Activated naive CD4-positive, alpha-beta T cell treated with anti-CD3 and anti-CD28 coated beads, Interleukin-2, amount 10 ng/mL, durations not matched to agents 7 days and 5 days (primary cell): Measurements from ENCODE around the gene HSPA1A.
"Not testable (repeated sequence)": the region's sequence is repeated elsewhere in the genome, so short reads cannot be mapped to it uniquely, and the experiment has no call there.

Experiments
- CTCF ChIA-PET: fragments of 350-600 bp; sonication (Branson Sonifier 250); formaldehyde crosslinking; loops from one replicate; lab custom pipeline; 2021; ENCODE audit warnings: antibody characterized with exemption; lab: Charles Lee
- DNase-seq: peaks from one replicate; pipeline ENCODE4 v3.0.0-alpha.2; 2020
- H3K27ac Mint-ChIP-seq: one replicate; pipeline ENCODE4 v1.8.0; 2021; ENCODE audit warnings: mild to moderate bottlenecking, moderate library complexity, mixed read lengths
- H3K27me3 Mint-ChIP-seq: one replicate; pipeline ENCODE4 v1.8.0; 2021; ENCODE audit warnings: mild to moderate bottlenecking, mixed read lengths
- H3K36me3 Mint-ChIP-seq: one replicate; pipeline ENCODE4 v1.8.0; 2021; ENCODE audit warnings: mixed read lengths
- H3K4me1 Mint-ChIP-seq: one replicate; pipeline ENCODE4 v1.8.0; 2021; ENCODE audit warnings: mixed read lengths
- H3K4me3 Mint-ChIP-seq: one replicate; pipeline ENCODE4 v1.8.0; 2021; ENCODE audit warnings: mild to moderate bottlenecking, moderate library complexity, mixed read lengths
- H3K9me3 Mint-ChIP-seq: one replicate; pipeline ENCODE4 v1.8.0; 2021; ENCODE audit warnings: mixed read lengths

The HSPA1A gene

GRCh38 chr6:31792090-31792374, 23.3 kb upstream of the HSPA1A start:
- H3K4me3 Mint-ChIP-seq = no peak overlapping the region
- H3K4me1 Mint-ChIP-seq = peaks cover 37% of the 10 kb centered on the region

DNA sequence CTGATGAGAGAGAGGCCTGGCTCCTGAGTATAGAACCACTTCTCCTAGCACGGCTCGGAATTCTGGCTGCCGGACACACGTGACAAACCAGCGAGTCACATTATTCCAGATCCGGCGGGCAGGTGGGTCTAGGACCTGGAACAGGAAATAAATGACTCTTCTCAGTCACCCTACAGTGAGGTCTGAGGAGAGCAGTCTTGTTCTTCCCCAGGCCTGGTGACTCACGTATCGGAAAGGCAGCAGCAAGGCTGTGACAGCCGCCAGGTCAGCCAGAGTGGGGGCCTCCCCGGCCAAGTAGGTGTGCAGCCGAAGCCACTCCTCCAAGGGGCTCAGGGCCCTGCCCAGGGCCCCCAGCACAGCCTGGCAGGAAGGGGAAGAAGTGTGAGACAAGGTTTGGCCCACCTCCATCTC, 22.6 kb upstream of the HSPA1A start:
- peaks cover 30% of the 10 kb centered on the region for H3K36me3 Mint-ChIP-seq
- peaks cover 44% of the 10 kb centered on the region for H3K4me1 Mint-ChIP-seq
- no peak for DNase-seq
- no peak overlapping the region for H3K4me3 Mint-ChIP-seq
- no peaks in the 10 kb centered on the region for H3K27me3 Mint-ChIP-seq
- CTCF ChIA-PET = interaction anchor here (0.7 to 2.0 kb wide), 3 partner anchors 10 to 46 kb away, joined by 3 to 11 read pairs (median 4); partner anchors contain the start of gene VWA7
- H3K27ac Mint-ChIP-seq = no peak overlapping the region
- H3K9me3 Mint-ChIP-seq = no peaks in the 10 kb centered on the region

More at GRCh38 chr6:31792090-31792374, 23.3 kb upstream of the HSPA1A start:
- H3K36me3 Mint-ChIP-seq = peaks cover 23% of the 10 kb centered on the region
- no peak overlapping the region for H3K27ac Mint-ChIP-seq
- CTCF ChIA-PET = interaction anchor here (0.7 to 2.3 kb wide), 9 partner anchors 9 to 125 kb away, joined by 3 to 11 read pairs (median 4); partner anchors contain the start of gene VWA7
- no peak for DNase-seq
- H3K27me3 Mint-ChIP-seq = no peaks in the 10 kb centered on the region
- no peaks in the 10 kb centered on the region for H3K9me3 Mint-ChIP-seq

DNA sequence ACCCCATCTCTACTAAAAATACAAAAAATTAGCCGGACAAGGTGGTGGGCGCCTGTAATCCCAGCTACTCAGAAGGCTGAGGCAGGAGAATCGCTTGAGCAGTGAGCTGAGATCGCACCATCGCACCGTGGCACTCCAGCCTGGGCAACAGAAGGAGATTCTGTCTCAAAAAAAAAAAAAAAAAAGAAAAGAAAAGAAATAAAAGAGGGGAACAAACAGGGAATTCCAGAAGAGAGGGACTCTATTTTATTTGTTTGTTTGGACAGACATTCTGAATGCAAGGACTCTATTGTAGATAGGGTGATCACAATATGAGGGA, 21.5 kb upstream of the HSPA1A start:
- peak overlapping the region; percentile 98 for H3K4me3 Mint-ChIP-seq
- peak overlapping the region; percentile 33 for H3K27ac Mint-ChIP-seq
- DNase-seq, H3K9me3 Mint-ChIP-seq, CTCF ChIA-PET, H3K27me3 Mint-ChIP-seq: not testable (repeated sequence)
- peaks cover 52% of the 10 kb centered on the region for H3K4me1 Mint-ChIP-seq
- peaks cover 32% of the 10 kb centered on the region for H3K36me3 Mint-ChIP-seq

DNA sequence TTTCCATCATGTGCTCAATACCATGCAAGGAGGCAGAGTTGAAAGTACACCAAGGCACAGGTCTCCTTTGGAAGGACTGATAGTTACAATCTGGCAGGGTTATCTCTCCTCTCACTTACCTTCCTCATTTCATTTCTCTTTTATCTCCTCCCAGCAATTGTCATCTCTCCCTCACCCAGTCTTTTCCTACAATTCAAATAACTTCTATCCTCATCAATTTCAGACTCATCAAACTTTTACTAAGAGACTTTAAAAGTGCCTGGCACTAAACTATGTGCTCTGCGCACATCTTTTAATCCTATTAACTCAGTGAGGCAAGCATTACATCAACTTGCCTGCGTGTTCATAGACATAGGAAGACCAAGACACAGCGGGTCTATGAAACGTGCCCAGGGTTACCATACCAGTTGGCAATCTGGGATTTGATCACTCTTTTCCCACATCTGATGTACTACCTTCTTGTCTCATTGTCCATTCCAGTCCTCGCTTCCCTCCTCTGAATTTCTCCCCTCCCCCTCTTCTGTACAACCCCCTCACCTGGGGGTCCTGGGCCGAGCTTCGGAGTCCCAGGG, 21.0 kb upstream of the HSPA1A start:
- H3K4me3 Mint-ChIP-seq = peak overlapping the region; percentile 98
- H3K27me3 Mint-ChIP-seq = no peaks in the 10 kb centered on the region
- no peaks in the 10 kb centered on the region for H3K9me3 Mint-ChIP-seq
- peaks cover 32% of the 10 kb centered on the region for H3K36me3 Mint-ChIP-seq
- DNase-seq = no peak
- H3K4me1 Mint-ChIP-seq = peaks cover 52% of the 10 kb centered on the region
- H3K27ac Mint-ChIP-seq = peak overlapping the region; percentile 33
- CTCF ChIA-PET = interaction anchor here (0.6 kb wide), 1 partner anchor 45 kb away, joined by 3 read pairs; no protein-coding TSS in a partner anchor

- H3K4me1 Mint-ChIP-seq = peaks cover 52% of the 10 kb centered on the region
Observed at GRCh38 chr6:31794866-31795615, 20.3 kb upstream of the HSPA1A start.

GRCh38 chr6:31795616-31796298, 19.6 kb upstream of the HSPA1A start, which contains the start of gene VARS1:
VARS1 (minus strand) TSS chr6:31795752; CDS start chr6:31795217, 535 bp downstream.
- Mint-ChIP-seq H3K27me3 (no peaks in the 10 kb centered on the region), H3K4me3 (peak within 1 kb of the TSS; percentile 98), H3K9me3 (no peaks in the 10 kb centered on the region), H3K36me3 (peaks cover 26% of the 10 kb centered on the region), H3K4me1 (peaks cover 50% of the 10 kb centered on the region), H3K27ac (peak within 1 kb of the TSS; percentile 96)
- peak; percentile 89 for DNase-seq
- CTCF ChIA-PET = interaction anchor here (0.7 to 3.1 kb wide), 11 partner anchors 10 to 400 kb away, joined by 3 to 20 read pairs (median 3); partner anchors contain the start of genes CLIC1, DDAH2, HSPA1B and LSM2

More at GRCh38 chr6:31794866-31795615, 20.3 kb upstream of the HSPA1A start:
- Mint-ChIP-seq H3K27ac (peak overlapping the region; percentile 96), H3K9me3 (no peaks in the 10 kb centered on the region), H3K27me3 (no peaks in the 10 kb centered on the region), H3K4me3 (peak overlapping the region; percentile 98), H3K36me3 (peaks cover 29% of the 10 kb centered on the region)
- CTCF ChIA-PET = interaction anchor here (0.6 to 3.1 kb wide), 5 partner anchors 11 to 401 kb away, joined by 3 to 20 read pairs (median 3); partner anchors contain the start of gene LSM2
- peak; percentile 30 for DNase-seq

DNA sequence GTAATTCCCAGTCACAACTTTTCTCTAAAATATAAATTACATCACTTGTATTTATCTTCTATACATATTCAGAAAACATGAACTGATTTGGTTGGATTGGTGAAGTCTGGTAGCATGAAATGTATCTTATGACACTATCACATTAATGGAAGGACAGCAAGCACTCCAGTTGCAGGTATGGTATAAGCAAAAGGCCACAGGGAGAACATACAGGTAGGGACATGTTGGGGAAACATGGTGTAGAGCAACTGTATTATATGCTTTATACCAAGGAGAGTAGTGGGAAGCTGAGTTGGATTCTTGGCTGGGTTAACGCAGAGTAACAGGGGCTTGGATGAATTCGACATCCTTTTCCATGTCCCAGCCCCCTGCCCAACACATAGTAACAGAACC, 18.4 kb upstream of the HSPA1A start:
- H3K36me3 Mint-ChIP-seq = peaks cover 26% of the 10 kb centered on the region
- H3K4me3 Mint-ChIP-seq = peak overlapping the region; percentile 46
- H3K27ac Mint-ChIP-seq = peak overlapping the region; percentile 85
- H3K9me3 Mint-ChIP-seq = no peaks in the 10 kb centered on the region
- peaks cover 50% of the 10 kb centered on the region for H3K4me1 Mint-ChIP-seq
- CTCF ChIA-PET = interaction anchor here (1.5 to 3.1 kb wide), 3 partner anchors 9 to 59 kb away, joined by 3 to 20 read pairs (median 10); partner anchors contain the start of gene LSM2
- no peak for DNase-seq
- H3K27me3 Mint-ChIP-seq = no peaks in the 10 kb centered on the region

DNA sequence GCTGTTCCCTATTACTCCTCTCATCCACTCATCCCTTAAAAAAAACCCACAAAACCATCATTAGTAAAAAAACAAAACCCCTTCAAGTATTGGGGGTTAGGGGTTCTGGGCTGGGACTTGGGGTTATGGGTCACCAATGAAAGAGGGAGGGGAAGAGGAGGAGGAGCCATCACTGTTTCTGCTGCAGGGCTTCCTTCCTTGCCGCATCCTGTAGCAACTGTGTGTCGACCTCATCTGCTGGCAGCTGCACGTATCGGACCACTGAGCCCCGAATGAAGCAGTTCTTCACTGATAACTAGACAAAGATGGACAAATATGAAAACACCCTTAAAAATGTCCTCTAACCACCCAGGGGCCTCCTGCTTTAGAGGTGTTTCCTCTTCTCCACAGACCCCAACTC, 17.8 kb upstream of the HSPA1A start:
- peak; percentile 71 for DNase-seq
- Mint-ChIP-seq H3K9me3 (no peaks in the 10 kb centered on the region), H3K4me1 (peaks cover 47% of the 10 kb centered on the region), H3K36me3 (peaks cover 23% of the 10 kb centered on the region), H3K27me3 (no peaks in the 10 kb centered on the region), H3K4me3 (peak overlapping the region; percentile 42), H3K27ac (peak overlapping the region; percentile 85)
- CTCF ChIA-PET = interaction anchor here (3.1 kb wide), 1 partner anchor 8 kb away, joined by 20 read pairs; the partner anchor contains the start of gene LSM2

GRCh38 chr6:31799781-31800180, 15.6 kb upstream of the HSPA1A start:
- H3K36me3 Mint-ChIP-seq = peaks cover 29% of the 10 kb centered on the region
- CTCF ChIA-PET = interaction anchor here (1.2 kb wide), 1 partner anchor 30 kb away, joined by 7 read pairs; no protein-coding TSS in a partner anchor
- peak overlapping the region; percentile 37 for H3K27ac Mint-ChIP-seq
- H3K4me1 Mint-ChIP-seq = peaks cover 45% of the 10 kb centered on the region
- H3K9me3 Mint-ChIP-seq = no peaks in the 10 kb centered on the region
- H3K4me3 Mint-ChIP-seq = no peak overlapping the region
- no peak for DNase-seq
- H3K27me3 Mint-ChIP-seq = no peaks in the 10 kb centered on the region

DNA sequence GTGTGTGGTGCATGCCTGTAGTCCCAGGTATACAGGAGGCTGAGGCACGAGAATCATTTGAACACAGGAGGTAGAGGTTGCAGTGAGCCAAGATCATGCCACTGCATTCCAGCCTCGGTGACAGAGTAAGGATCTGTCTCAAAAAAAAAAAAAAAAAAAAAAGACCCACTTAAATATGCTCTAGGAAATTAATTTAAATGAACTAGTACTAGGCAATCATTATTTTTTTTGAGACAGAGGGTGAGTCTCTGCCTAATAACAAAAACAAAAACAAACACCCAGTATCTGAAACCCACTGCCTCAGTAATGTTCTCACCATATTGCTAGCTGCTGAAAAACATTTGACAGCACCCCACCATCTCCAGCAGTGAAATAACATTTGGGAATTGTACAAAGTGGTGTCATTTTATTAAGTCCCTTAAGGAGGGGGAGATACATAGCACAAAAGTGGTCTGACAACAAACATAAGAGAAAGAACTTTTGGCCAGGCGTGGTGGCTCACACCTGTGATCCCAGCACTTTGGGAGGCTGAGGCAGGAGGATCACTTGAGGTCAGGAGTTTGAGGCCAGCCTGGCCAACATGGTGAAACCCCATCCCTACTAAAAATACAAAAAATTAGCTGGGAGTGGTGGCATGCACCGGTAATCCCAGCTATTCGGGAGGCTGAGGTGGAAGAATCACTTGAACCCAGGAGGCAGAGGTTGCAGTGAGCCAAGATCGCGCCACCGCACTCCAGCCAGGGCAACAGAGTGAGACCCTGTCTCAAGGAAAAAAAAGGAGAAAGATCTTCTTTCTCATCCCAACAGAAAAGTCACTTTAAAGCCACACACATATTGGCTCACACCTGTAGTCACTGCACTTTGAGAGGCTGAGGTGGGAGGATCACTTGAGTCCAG, 14.1 kb upstream of the HSPA1A start:
- CTCF ChIA-PET = interaction anchor here (0.6 kb wide), 1 partner anchor 123 kb away, joined by 3 read pairs; no protein-coding TSS in a partner anchor

GRCh38 chr6:31805939-31806469, 9.3 kb upstream of the HSPA1A start:
- H3K4me3 Mint-ChIP-seq = peak overlapping the region; percentile 92
- DNase-seq = no peak
- H3K9me3 Mint-ChIP-seq = no peaks in the 10 kb centered on the region
- peak overlapping the region; percentile 89 for H3K27ac Mint-ChIP-seq
- CTCF ChIA-PET = interaction anchor here (0.8 to 3.0 kb wide), 7 partner anchors 9 to 125 kb away, joined by 3 to 20 read pairs (median 3); partner anchors contain the start of genes DDAH2, LY6G5C and VARS1
- no peaks in the 10 kb centered on the region for H3K27me3 Mint-ChIP-seq
- peaks cover 38% of the 10 kb centered on the region for H3K36me3 Mint-ChIP-seq
- H3K4me1 Mint-ChIP-seq = peaks cover 46% of the 10 kb centered on the region

More for the DNA sequence above, 14.1 kb upstream of the HSPA1A start:
- Mint-ChIP-seq H3K4me1 (peaks cover 56% of the 10 kb centered on the region), H3K27ac (peak overlapping the region; percentile 60), H3K36me3 (peaks cover 33% of the 10 kb centered on the region)
- not testable (repeated sequence) for H3K9me3 Mint-ChIP-seq, DNase-seq, H3K4me3 Mint-ChIP-seq, H3K27me3 Mint-ChIP-seq

- peaks cover 38% of the 10 kb centered on the region for H3K36me3 Mint-ChIP-seq
- no peaks in the 10 kb centered on the region for H3K27me3 Mint-ChIP-seq
- H3K4me1 Mint-ChIP-seq = peaks cover 42% of the 10 kb centered on the region
- CTCF ChIA-PET = interaction anchor here (0.8 to 3.0 kb wide), 6 partner anchors 10 to 77 kb away, joined by 3 to 20 read pairs (median 4); partner anchors contain the start of genes DDAH2 and VARS1
- no peaks in the 10 kb centered on the region for H3K9me3 Mint-ChIP-seq
- H3K4me3 Mint-ChIP-seq = peak within 1 kb of the TSS; percentile 92
- H3K27ac Mint-ChIP-seq = peak within 1 kb of the TSS; percentile 89
- DNase-seq = peak; percentile 98
Observed at GRCh38 chr6:31806470-31807272, 8.7 kb upstream of the HSPA1A start, which contains the start of gene LSM2. LSM2 (minus strand) TSS chr6:31806966; CDS start chr6:31806757, 209 bp downstream.
